GM21576 (cell line): ENCODE data around the gene OTC.

Experiments used
- ATAC-seq: cut with Tn5 transposase; IDR thresholded peaks from one replicate; pipeline ENCODE4 v1.9.1; 2021; ENCODE audit warnings: mild to moderate bottlenecking, moderate library complexity; ENCODE audit not compliant: unreplicated experiment

Gene OTC

DNA sequence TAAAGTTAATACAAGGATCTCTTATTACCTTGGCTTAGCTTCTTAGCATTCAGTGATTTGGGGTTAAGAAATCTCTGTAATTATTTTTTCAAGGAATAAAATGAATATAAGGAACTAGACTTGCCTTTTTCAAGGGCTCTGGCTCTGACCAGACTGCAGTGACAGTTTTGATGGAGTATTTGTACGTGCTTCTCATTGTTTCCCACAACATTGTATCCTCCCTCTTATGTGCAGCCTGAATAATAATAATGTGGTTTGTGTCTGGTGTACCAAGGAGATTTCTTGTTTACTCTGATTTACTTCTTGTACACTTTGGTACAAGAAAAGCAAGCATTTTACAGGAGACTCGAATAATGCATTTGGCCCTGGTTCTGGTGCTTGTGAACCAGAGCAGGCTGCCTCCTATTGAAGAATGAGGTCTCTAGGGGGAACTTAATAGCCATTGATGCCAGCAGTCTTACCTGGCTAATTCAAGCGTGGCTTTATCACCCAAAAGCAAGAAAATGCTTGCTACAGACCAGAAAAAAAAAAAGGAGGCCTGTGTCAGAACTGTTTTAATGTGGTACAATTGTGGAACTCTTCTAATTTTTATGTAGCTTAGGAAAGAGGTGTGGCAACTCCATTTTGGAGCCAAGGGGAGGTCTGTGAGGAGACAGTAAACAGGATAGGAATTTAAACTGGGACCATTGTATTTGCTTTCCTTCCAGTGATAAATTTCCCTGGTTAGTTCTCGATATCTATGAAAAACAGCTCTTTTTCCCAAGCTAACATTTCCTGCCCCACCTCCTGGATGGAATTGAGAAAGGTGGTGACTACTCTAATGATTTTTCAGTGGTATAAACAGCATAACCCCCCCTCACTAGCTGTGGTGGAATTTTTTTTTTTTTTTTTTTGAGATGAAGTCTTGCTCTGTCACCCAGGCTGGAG lies 5.6 kb downstream of the OTC start:
- no peak for ATAC-seq

DNA sequence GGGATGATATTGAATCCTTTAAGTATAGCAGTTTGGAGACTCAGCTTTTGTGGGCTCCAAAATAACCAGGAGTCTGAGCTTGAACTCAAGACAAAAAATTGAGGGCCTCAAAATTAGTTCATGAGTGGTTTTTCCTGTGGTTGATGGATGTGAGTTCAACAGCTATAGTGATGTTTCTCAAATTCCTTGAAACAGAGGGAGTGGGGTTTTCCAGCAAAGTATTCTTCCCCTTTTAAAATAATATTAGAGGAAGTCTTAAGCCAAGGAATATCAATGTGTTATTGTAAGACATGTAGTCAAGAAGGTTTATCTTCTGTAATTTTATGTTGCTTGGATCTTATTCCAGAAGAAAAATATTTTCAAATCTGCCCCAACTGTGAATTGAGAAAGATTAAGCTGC lies 10.6 kb downstream of the OTC start:
- no peak for ATAC-seq

DNA sequence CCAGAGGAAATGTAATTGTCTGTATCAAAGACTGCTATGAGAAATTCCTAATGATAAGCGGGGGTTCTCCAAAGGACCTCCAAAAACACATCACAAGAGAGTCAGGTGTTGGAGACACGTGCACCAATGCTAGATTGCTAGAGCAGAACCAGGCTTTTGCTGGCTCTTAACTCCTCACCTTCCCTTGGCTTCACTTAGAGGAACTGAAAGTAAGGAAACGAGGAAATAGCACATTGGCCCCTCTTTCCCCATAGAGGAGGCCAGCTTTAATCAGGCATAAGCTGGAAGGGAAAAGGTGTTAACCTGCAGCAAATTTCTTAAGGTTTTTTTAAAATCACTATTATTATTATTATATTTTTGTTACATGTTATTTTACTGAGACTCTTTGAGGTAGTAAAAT lies 13.6 kb downstream of the OTC start:
- no peak for ATAC-seq

GRCh38 chrX:38368774-38369173 lies 16.4 kb downstream of the OTC start:
- ATAC-seq: no peak

GRCh38 chrX:38371641-38372040 lies 19.2 kb downstream of the OTC start:
- no peak for ATAC-seq

DNA sequence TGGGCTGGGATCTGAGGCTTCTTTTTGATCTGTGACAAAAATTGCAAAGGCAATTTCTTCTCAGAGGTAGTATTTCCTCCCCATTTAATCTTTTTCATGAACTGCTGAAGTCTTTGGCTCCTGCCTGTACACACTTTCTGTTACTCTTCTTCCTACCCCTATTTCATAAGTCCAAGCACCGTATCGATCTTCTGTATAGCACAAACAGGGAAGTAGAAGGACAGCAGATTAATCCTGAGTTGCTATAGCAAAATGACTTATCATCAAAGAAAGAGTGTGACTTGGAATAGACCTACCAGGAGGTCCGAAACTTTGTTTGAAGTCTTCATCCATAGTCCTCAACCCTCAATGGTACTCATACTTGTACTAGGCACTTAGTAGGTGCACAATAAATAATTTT lies 22.0 kb downstream of the OTC start:
- ATAC-seq: no peak

DNA sequence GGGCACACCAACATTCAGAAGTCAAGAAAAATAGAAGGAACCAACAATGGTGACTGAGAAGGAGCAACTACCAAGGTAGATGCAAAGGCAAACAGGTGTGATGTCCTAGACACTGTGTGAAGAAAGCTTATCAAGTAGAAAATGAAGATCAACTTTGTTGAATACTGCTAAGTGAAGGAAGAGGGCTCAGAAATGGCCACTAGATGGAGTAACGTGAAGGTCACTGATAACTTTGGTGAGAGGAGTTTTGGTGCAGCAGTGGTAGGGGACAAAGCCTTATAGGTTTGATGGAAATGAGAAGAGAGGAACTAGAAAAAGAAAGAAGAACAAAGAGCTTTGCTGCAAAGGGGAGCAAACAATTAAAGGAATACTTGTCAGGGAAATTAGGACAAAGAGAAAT lies 23.5 kb downstream of the OTC start:
- no peak for ATAC-seq

DNA sequence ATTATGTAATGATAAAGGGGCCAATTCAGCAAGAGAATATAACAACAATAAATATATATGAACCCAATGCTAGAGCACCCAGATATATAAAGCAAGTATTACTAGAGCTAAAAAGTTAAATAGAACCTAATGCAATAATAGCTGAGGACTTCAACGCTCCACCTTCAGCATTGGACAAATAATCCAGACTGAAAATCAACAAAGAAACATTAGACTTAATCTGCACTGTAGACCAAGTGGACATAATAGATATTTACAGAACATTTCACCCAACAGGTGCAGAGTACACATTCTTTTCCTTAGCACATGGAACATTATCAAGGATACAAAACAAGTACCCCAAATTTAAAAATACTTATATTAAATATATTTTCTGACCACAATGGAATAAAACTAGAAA lies 24.3 kb downstream of the OTC start:
- no peak for ATAC-seq

- no peak for ATAC-seq
Measured at GRCh38 chrX:38379088-38379487, 26.7 kb downstream of the OTC start.

- ATAC-seq: no peak
Measured at GRCh38 chrX:38382663-38383062, 30.3 kb downstream of the OTC start.

- ATAC-seq: no peak
Measured at GRCh38 chrX:38400389-38400910, 48.0 kb downstream of the OTC start.

DNA sequence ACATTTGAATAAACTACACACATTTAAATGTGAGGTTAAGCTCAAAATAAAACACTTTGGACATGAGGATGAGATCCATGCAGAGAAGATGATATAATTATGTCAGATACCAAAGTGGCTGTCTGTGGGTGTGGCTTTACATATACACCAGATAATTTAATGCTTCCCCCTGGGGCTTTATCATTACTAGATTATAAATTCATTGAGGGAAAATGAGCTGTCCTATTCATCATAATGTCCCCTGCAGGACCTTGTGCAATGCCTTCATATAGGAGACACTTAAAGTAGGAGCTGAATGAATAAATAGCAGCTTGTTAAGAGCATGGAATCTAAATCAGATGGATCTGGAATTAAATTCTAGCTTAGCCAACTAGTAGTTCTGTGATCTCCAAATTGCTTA lies 49.7 kb downstream of the OTC start:
- no peak for ATAC-seq

DNA sequence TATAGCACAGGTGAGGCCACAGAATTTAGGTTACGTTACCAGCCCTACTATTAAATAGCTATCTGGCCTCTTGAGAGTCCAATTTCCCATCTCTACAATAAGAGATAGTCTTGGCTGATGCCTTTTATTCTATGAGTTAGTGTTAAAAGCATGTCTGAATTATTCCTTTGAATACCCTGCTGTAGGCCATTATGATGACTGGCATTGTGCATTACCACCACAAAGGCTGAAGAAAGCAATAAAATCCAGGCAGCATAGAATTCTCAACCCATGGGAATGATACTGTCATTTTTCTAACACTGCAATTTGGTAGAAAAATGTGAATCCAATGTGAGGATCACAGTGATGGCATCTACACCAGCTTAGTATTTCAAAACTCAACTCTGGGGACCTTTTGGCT lies 51.4 kb downstream of the OTC start:
- no peak for ATAC-seq

- ATAC-seq: no peak
Measured at GRCh38 chrX:38407126-38407525, 54.7 kb downstream of the OTC start.

GRCh38 chrX:38409289-38409688 lies 56.9 kb downstream of the OTC start:
- no peak for ATAC-seq

DNA sequence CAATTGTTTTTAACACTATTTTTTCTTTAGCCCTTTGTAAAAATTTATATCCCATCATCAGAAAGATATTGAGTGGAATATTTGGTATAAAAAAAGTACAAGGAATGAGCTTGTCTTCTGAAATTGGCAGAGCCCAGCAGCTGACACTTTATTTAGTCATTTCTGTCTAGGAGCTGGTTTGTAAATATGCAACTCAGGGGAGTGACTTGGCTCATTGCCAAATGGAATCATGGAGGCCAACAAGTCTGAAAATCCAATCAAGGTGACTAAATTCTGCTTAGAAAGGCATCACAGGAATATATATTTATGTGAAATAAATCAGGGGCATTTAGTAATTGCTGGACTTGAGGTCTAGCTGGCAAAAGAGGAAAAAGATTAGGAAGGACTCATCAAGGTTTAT lies 74.4 kb downstream of the OTC start:
- ATAC-seq: no peak

GRCh38 chrX:38431525-38431924 lies 79.1 kb downstream of the OTC start:
- ATAC-seq: no peak

DNA sequence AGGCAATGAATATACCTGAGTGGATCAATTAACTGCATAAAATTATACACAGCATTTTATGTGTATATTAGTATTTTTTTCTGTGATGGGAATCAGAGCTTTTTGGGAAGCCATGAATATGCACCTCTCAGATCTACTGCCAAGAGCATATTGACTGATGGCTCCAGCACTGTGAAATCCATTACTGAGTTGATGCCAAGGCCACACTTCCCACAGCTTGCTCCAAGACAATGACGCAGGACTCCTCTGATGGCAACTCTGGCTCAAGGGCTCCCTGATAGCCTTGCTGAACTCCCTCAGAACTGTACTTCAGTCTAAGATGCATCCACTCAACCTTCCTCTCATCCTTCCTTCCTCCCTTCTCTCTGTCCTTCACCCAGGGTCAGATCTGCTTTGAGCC lies 82.7 kb downstream of the OTC start:
- ATAC-seq: no peak

GRCh38 chrX:38437093-38437492 lies 84.7 kb downstream of the OTC start:
- ATAC-seq: no peak

DNA sequence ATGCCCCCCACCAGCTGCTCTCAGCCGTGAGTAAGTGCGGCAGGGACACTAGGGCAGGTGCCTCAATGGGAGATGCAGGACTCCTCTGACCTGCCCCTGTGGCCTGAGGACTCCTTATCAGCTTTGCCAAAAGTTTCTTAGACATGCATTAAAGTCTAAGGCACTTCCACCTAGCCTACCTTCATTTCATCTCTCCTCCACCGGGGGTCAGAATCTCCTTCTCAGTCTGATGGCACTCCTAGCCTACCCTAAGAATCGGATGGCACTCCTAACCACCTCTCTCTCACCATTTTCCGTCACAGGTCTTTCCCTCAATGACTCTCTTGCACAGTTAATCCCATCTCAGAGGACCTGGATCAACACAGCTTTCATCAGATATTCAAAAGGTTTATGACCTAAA lies 85.9 kb downstream of the OTC start:
- no peak for ATAC-seq

DNA sequence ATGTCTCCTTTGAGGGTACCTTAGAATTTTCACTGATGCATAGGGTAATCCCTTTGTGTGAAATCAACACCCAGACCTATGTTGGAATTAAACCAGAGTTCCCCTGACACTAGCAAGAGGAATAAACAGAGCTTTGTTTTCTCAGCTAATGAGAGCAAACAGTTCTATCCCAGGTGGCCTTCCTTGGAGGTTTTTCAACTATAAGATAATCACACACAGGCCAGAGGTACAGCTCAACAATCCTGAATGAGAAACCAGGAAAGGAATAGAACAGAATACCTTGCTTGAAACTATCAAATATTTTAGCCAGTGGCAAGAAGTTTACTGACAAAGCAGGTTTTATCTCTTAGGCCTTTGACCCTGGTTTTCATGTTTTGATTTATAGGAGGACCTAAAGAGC lies 100.2 kb downstream of the OTC start:
- ATAC-seq: no peak

GRCh38 chrX:38458071-38458470 lies 105.7 kb downstream of the OTC start:
- ATAC-seq: no peak

- ATAC-seq: no peak
Measured at GRCh38 chrX:38462257-38462656, 109.9 kb downstream of the OTC start.
